Tibial nerve (tissue), 3 donors: ENCODE results near the gene DDX25.

Experiments used
- CTCF ChIP-seq, 5 experiments: fragments of 200-600 bp in 3 of 5; fragments of 450-650 bp in 2 of 5; sonication (generic) in 3 of 5; IDR thresholded peaks; one replicate each; pipeline ENCODE4 v1.5.1; 2016 to 2019; ENCODE audit warnings: antibody characterized with exemption in 5 of 5, mild to moderate bottlenecking in 3 of 5, moderate library complexity in 2 of 5
- POLR2A ChIP-seq, 2 donors: fragments of 450-650 bp; IDR thresholded peaks; one replicate each; pipeline ENCODE4 v1.6.1; 2017; ENCODE audit warnings: antibody characterized with exemption in 2 of 2, mild to moderate bottlenecking in 2 of 2, moderate library complexity in 2 of 2

- no peak for TF ChIP-seq CTCF (IDR thresholded peaks at IDR 0.05)
- TF ChIP-seq POLR2A (IDR thresholded peaks at IDR 0.05): no peak
Measured at GRCh38 chr11:125975634-125976033, 71.3 kb downstream of the DDX25 start.
